Measurements from ENCODE around the gene CTNNA2.

CTNNA2 gene

GRCh38 chr2:80348078-80348477 is 835.2 kb downstream of the CTNNA2 start:
- Histone ChIP-seq H3K36me3 (ENCODE audit: control insufficient read depth, insufficient read depth, low read length) (no peaks in the 10 kb centered on the region), H3K27me3 (ENCODE audit: control insufficient read depth, insufficient read depth, low read length) (no peaks in the 10 kb centered on the region), H3K4me3 (ENCODE audit: low read depth, low read length) (no peak overlapping the region), H3K9me3 (ENCODE audit: control insufficient read depth, insufficient read depth, low read depth, low read length) (no peaks in the 10 kb centered on the region), H3K27ac (ENCODE audit: low read depth, low read length) (no peak overlapping the region), H3K9ac (ENCODE audit: low read length) (no peak overlapping the region), H3K4me1 (ENCODE audit: control insufficient read depth, insufficient read depth, low read length) (peaks cover 16% of the 10 kb centered on the region)

DNA sequence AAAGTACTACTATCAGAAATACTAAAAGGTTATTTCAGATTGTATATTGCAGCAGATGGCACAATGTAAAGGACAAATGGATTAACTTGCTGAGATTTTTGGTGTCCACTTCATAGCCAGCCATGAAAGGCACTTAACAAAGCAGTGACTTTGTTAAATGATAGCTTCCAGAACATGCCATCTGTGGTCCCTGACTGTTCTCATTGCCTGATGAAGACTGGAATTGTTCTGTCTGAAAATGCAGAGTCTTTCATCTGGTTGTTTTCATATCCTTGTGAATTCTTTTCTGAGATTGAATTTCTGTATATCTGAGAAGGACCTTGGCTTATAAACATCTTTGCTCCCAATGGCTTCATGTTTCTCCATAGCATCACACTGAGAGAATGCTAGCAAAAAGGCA is 836.1 kb downstream of the CTNNA2 start:
- Histone ChIP-seq H3K4me3 (ENCODE audit: low read depth, low read length) (no peak overlapping the region), H3K27ac (ENCODE audit: low read depth, low read length) (no peak overlapping the region), H3K9me3 (ENCODE audit: control insufficient read depth, insufficient read depth, low read depth, low read length) (no peaks in the 10 kb centered on the region), H3K36me3 (ENCODE audit: control insufficient read depth, insufficient read depth, low read length) (no peaks in the 10 kb centered on the region), H3K27me3 (ENCODE audit: control insufficient read depth, insufficient read depth, low read length) (peaks cover 2% of the 10 kb centered on the region; the same call in 1 of the 2 replicates), H3K9ac (ENCODE audit: low read length) (no peak overlapping the region), H3K4me1 (ENCODE audit: control insufficient read depth, insufficient read depth, low read length) (peaks cover 16% of the 10 kb centered on the region)

GRCh38 chr2:80351231-80351630 is 838.4 kb downstream of the CTNNA2 start:
- Histone ChIP-seq H3K27ac (ENCODE audit: low read depth, low read length) (no peak overlapping the region), H3K9me3 (ENCODE audit: control insufficient read depth, insufficient read depth, low read depth, low read length) (no peaks in the 10 kb centered on the region), H3K4me1 (ENCODE audit: control insufficient read depth, insufficient read depth, low read length) (peaks cover 16% of the 10 kb centered on the region), H3K4me3 (ENCODE audit: low read depth, low read length) (no peak overlapping the region), H3K27me3 (ENCODE audit: control insufficient read depth, insufficient read depth, low read length) (peaks cover 2% of the 10 kb centered on the region; the same call in 1 of the 2 replicates), H3K9ac (ENCODE audit: low read length) (no peak overlapping the region), H3K36me3 (ENCODE audit: control insufficient read depth, insufficient read depth, low read length) (no peaks in the 10 kb centered on the region)

GRCh38 chr2:80354858-80355257 is 842.0 kb downstream of the CTNNA2 start:
- H3K27me3 ChIP-seq (ENCODE audit: control insufficient read depth, insufficient read depth, low read length), result peaks cover 2% of the 10 kb centered on the region; the same call in 1 of the 2 replicates
- H3K9ac ChIP-seq (ENCODE audit: low read length), result no peak overlapping the region
- no peaks in the 10 kb centered on the region for H3K9me3 ChIP-seq (ENCODE audit: control insufficient read depth, insufficient read depth, low read depth, low read length)
- H3K4me3 ChIP-seq (ENCODE audit: low read depth, low read length), result no peak overlapping the region
- H3K4me1 ChIP-seq (ENCODE audit: control insufficient read depth, insufficient read depth, low read length), result 0 out of 2 replicates have a peak, but pooled peaks cover 2% of the 10 kb centered on the region
- no peaks in the 10 kb centered on the region for H3K36me3 ChIP-seq (ENCODE audit: control insufficient read depth, insufficient read depth, low read length)
- H3K27ac ChIP-seq (ENCODE audit: low read depth, low read length), result no peak overlapping the region

DNA sequence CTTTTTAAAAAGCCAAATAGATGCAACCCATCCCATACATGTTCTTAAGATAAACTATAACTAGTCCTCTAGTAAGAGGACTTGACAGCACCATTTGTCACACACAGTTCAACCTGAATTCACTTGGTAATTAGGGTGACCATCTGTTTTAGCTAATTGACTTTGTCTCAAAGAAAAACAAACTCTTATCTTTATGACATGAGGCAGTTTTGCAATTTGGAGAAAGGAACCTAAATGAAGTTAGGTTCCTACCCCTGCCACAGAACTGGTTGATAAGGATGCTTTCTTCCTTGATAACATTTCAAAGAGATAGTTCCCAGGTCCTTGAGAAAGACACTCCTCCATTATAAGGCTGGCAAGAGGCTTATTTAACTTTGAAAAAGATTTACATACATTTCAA is 849.1 kb downstream of the CTNNA2 start:
- Histone ChIP-seq H3K4me3 (ENCODE audit: low read depth, low read length) (no peak overlapping the region), H3K9me3 (ENCODE audit: control insufficient read depth, insufficient read depth, low read depth, low read length) (no peaks in the 10 kb centered on the region), H3K27ac (ENCODE audit: low read depth, low read length) (no peak overlapping the region; the same call in 1 of the 2 replicates), H3K4me1 (ENCODE audit: control insufficient read depth, insufficient read depth, low read length) (peaks cover 46% of the 10 kb centered on the region), H3K27me3 (ENCODE audit: control insufficient read depth, insufficient read depth, low read length) (peaks cover 50% of the 10 kb centered on the region), H3K9ac (ENCODE audit: low read length) (no peak overlapping the region), H3K36me3 (ENCODE audit: control insufficient read depth, insufficient read depth, low read length) (no peaks in the 10 kb centered on the region)

- Histone ChIP-seq H3K36me3 (ENCODE audit: control insufficient read depth, insufficient read depth, low read length) (no peaks in the 10 kb centered on the region), H3K27ac (ENCODE audit: low read depth, low read length) (no peak overlapping the region), H3K9me3 (ENCODE audit: control insufficient read depth, insufficient read depth, low read depth, low read length) (no peaks in the 10 kb centered on the region), H3K4me3 (ENCODE audit: low read depth, low read length) (no peak overlapping the region), H3K27me3 (ENCODE audit: control insufficient read depth, insufficient read depth, low read length) (peaks cover 53% of the 10 kb centered on the region), H3K4me1 (ENCODE audit: control insufficient read depth, insufficient read depth, low read length) (peaks cover 48% of the 10 kb centered on the region), H3K9ac (ENCODE audit: low read length) (no peak overlapping the region)
These were observed 850.5 kb downstream of the CTNNA2 start for GRCh38 chr2:80363330-80363729.

DNA sequence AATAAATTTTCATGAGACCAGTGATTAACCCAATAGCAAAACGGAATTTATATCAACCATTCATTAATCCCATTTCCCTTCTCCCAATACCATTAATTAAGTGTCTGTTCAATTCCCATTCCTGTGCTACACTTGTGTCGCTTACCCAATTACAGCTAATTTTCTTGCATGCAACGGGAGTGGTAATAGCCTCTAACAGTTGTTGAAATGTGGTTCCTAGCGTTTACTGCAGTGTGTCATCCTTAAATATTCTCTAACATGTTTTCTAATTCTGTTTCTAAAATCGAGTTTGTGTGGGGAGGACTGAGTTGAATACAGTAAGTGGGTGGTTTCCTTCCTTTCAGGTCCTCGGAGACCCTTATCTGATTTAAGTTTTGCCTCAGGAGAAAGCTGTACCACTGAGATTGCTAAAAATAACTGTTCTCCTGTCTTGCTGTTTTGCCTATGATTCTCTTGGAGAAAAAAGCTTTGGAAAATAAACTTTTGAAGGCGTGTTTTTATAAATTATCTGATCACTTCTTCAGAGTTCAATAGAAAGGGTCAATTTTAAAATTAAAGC is 851.0 kb downstream of the CTNNA2 start:
- Histone ChIP-seq H3K9ac (ENCODE audit: low read length) (no peak overlapping the region), H3K27ac (ENCODE audit: low read depth, low read length) (no peak overlapping the region)

DNA sequence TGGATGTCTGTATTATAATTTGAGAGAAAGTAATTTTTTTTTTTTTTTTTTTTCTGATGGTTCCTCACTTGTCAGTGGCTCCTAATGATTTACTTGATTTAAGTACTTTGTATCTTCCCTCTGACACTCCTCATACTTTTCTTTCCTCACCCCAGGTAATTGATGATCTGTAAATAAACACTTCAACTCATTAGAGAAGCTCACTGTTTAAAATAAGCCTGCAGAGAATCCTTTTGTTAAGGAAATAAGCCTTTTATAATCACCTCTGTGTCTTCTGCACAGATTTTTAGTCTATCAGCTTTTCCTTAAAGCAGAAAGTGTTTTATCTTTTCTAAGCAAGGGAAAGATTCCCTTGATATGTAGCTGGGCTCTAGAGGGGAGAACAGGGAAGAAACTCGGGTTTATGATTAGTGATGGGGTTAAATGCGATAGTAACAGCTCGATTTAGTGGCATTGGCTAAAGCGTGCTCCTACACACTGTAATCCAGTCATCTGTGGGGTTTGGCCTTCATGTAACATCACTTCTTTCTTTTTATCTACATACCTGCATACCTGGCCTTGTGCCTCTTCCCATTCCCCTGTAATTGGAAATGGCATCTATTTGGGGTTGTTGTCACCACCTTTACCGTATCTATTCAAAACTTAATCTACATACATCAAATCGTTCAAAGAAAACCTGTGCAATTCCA is 851.8 kb downstream of the CTNNA2 start:
- H3K27ac ChIP-seq (ENCODE audit: low read depth, low read length), result no peak overlapping the region
- no peak overlapping the region for H3K9ac ChIP-seq (ENCODE audit: low read length)
- no peaks in the 10 kb centered on the region for H3K36me3 ChIP-seq (ENCODE audit: control insufficient read depth, insufficient read depth, low read length)
- H3K9me3 ChIP-seq (ENCODE audit: control insufficient read depth, insufficient read depth, low read depth, low read length), result no peaks in the 10 kb centered on the region
- H3K4me1 ChIP-seq (ENCODE audit: control insufficient read depth, insufficient read depth, low read length), result peaks cover 48% of the 10 kb centered on the region
- no peak overlapping the region for H3K4me3 ChIP-seq (ENCODE audit: low read depth, low read length)
- peaks cover 57% of the 10 kb centered on the region for H3K27me3 ChIP-seq (ENCODE audit: control insufficient read depth, insufficient read depth, low read length)

More for the DNA sequence above, 851.0 kb downstream of the CTNNA2 start:
- Histone ChIP-seq H3K36me3 (ENCODE audit: control insufficient read depth, insufficient read depth, low read length) (no peaks in the 10 kb centered on the region), H3K9me3 (ENCODE audit: control insufficient read depth, insufficient read depth, low read depth, low read length) (no peaks in the 10 kb centered on the region), H3K4me3 (ENCODE audit: low read depth, low read length) (no peak overlapping the region), H3K4me1 (ENCODE audit: control insufficient read depth, insufficient read depth, low read length) (peaks cover 48% of the 10 kb centered on the region), H3K27me3 (ENCODE audit: control insufficient read depth, insufficient read depth, low read length) (peaks cover 53% of the 10 kb centered on the region)

DNA sequence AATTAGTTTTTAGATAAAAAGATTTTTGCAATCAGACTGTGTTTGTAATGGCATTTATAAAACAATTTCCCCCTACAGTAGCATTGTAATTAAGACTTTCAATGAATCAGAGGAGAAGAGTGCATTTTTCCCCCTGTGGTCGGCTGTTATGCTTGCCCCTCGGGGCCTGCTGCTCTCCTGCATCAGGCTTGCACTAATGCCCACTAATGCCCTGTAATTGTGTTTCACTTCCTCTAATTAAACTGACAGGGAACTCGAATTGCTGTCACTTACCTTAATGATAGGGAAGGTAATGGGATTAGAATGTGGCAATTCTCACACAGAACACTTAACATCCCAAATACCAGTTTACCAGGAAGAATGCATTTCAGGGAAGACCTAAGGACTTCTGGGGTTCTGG is 852.9 kb downstream of the CTNNA2 start:
- Histone ChIP-seq H3K4me1 (ENCODE audit: control insufficient read depth, insufficient read depth, low read length) (peaks cover 48% of the 10 kb centered on the region), H3K27me3 (ENCODE audit: control insufficient read depth, insufficient read depth, low read length) (peaks cover 52% of the 10 kb centered on the region), H3K9me3 (ENCODE audit: control insufficient read depth, insufficient read depth, low read depth, low read length) (no peaks in the 10 kb centered on the region), H3K4me3 (ENCODE audit: low read depth, low read length) (no peak overlapping the region), H3K36me3 (ENCODE audit: control insufficient read depth, insufficient read depth, low read length) (no peaks in the 10 kb centered on the region), H3K9ac (ENCODE audit: low read length) (no peak overlapping the region), H3K27ac (ENCODE audit: low read depth, low read length) (no peak overlapping the region)

DNA sequence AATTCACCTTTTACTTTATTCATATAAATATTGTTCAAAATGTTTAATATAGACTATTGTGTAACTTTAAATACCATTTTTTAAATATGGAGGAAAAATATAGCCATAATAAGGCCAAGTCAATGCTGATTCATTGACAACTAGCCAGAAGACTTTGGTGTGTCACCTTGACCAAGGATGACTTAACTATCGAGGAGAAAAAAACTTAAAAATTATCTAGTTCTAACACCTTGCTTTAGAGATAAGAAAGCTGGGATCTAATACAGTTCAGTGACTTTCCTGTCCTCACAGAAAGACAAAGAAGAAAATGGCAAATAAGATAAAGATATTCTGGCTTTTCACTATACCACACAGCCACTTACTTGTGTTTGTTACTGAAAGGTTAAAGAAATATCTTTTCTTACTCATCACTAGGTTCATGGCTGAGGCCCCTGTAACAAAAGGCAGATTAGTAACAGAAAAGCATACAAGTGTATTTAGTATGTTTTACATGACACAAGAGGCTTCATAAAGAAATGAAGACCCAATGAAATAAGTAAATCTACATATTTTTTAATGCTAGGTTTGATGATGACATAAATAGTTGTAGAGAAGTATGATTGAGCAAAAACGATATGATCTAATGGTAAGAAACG is 857.6 kb downstream of the CTNNA2 start:
- H3K27ac ChIP-seq (ENCODE audit: low read depth, low read length), result no peak overlapping the region
- no peak overlapping the region for H3K9ac ChIP-seq (ENCODE audit: low read length)
- H3K4me3 ChIP-seq (ENCODE audit: low read depth, low read length), result no peak overlapping the region
- no peaks in the 10 kb centered on the region for H3K9me3 ChIP-seq (ENCODE audit: control insufficient read depth, insufficient read depth, low read depth, low read length)
- H3K36me3 ChIP-seq (ENCODE audit: control insufficient read depth, insufficient read depth, low read length), result no peaks in the 10 kb centered on the region
- H3K4me1 ChIP-seq (ENCODE audit: control insufficient read depth, insufficient read depth, low read length), result peaks cover 20% of the 10 kb centered on the region
- peaks cover 21% of the 10 kb centered on the region for H3K27me3 ChIP-seq (ENCODE audit: control insufficient read depth, insufficient read depth, low read length)

- peaks cover 6% of the 10 kb centered on the region; the same call in 1 of the 2 replicates for H3K27me3 ChIP-seq (ENCODE audit: control insufficient read depth, insufficient read depth, low read length)
- no peaks in the 10 kb centered on the region for H3K9me3 ChIP-seq (ENCODE audit: control insufficient read depth, insufficient read depth, low read depth, low read length)
- no peak overlapping the region for H3K4me3 ChIP-seq (ENCODE audit: low read depth, low read length)
- peaks cover 7% of the 10 kb centered on the region; the same call in 1 of the 2 replicates for H3K4me1 ChIP-seq (ENCODE audit: control insufficient read depth, insufficient read depth, low read length)
- H3K9ac ChIP-seq (ENCODE audit: low read length), result no peak overlapping the region
- H3K36me3 ChIP-seq (ENCODE audit: control insufficient read depth, insufficient read depth, low read length), result no peaks in the 10 kb centered on the region
- no peak overlapping the region for H3K27ac ChIP-seq (ENCODE audit: low read depth, low read length)
These were observed 861.3 kb downstream of the CTNNA2 start for GRCh38 chr2:80374105-80374504.

Measured in HUES6 (cell line).